ENCODE data around the gene ZNF789. TPM values are rescaled to one million over a fixed set of nuclear protein-coding genes. Genes with fewer than 3 reads are reported as not detected.

ZNF789 gene
- total RNA-seq, 2 donors from 2014 or later = 13.7 to 16.5 TPM

DNA sequence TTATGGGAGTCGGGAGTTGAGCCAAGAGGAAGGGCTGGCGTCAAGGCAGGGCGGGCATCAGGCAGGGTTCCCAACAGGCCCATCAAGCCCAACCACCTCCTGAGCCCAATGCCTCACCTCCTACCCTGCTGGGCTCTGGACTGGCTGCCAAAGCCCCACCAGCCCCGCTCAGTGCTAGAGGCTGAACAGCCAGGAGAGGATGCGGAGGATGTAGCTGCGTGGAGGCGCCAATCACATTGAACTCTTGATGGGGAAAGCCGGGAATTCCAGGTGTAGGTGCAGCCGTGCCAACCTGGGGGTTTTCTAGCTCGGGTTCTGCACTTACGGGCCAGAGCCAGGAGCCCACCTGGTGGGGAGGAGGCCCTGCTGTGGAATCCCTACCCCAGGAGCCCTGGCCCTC lies 19.6 kb upstream of the ZNF789 start:
- Mint-ChIP-seq H3K27ac (no peak overlapping the region), H3K36me3 (ENCODE audit: low read depth) (peaks cover 79% of the 10 kb centered on the region), H3K4me1 (no peaks in the 10 kb centered on the region), H3K9me3 (no peaks in the 10 kb centered on the region), H3K4me3 (no peak overlapping the region), H3K27me3 (ENCODE audit: insufficient read depth) (no peaks in the 10 kb centered on the region)
- no peak overlapping the region for H3K9ac ChIP-seq (ENCODE audit: extremely low read depth, low read length, poor library complexity, severe bottlenecking)
- no peak overlapping the region for H3K27ac ChIP-seq (ENCODE audit: low read depth, low read length)
- peaks cover 93% of the 10 kb centered on the region for H3K36me3 ChIP-seq (ENCODE audit: control insufficient read depth, insufficient read depth, low read length)
- no peak overlapping the region for H3K4me3 ChIP-seq (ENCODE audit: low read length)
- H3K4me1 ChIP-seq (ENCODE audit: control insufficient read depth, insufficient read depth, low read length) = no peaks in the 10 kb centered on the region
- no peaks in the 10 kb centered on the region for H3K9me3 ChIP-seq (ENCODE audit: control insufficient read depth, low read length)
- no peak for TF ChIP-seq CTCF (conservative IDR thresholded peaks at IDR 0.05)
- H3K27me3 ChIP-seq (ENCODE audit: control insufficient read depth, insufficient read depth, low read length, poor library complexity, severe bottlenecking) = no peaks in the 10 kb centered on the region
- 95 to 96% methylated on average over 7 to 11 of the region's 11 CpGs for WGBS, 2 experiments (ENCODE audit: insufficient coverage in 1 of 2, insufficient read length in 1 of 2)
- no peak for DNase-seq

DNA sequence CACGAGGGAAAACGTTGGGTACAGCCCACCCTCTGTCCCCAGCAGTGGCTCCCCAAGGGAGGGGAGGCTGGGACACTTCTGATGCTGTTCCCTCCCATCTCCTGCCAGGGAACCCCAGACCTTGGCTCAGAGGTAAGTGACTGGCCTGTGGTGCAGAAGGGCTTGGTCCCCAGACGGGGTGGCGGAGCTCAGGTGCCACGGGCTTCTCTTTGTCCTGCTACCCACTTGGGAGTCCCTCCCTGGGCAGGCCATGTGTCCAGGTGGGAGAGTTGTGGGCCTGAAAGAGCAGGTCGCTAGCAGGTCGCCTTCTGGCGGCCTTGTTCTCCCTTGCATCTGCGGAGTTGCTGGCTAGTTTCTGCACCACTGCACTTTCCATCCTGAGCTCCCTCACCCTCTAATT lies 16.8 kb upstream of the ZNF789 start:
- Mint-ChIP-seq H3K27ac (no peak overlapping the region), H3K4me1 (no peaks in the 10 kb centered on the region), H3K4me3 (no peak overlapping the region), H3K9me3 (peaks cover 3% of the 10 kb centered on the region), H3K36me3 (ENCODE audit: low read depth) (peaks cover 86% of the 10 kb centered on the region), H3K27me3 (ENCODE audit: insufficient read depth) (no peaks in the 10 kb centered on the region)
- H3K9ac ChIP-seq (ENCODE audit: extremely low read depth, low read length, poor library complexity, severe bottlenecking) = no peak overlapping the region
- 77 to 94% methylated on average over 3 to 9 of the region's 9 CpGs for WGBS, 2 experiments (ENCODE audit: insufficient coverage in 1 of 2, insufficient read length in 1 of 2)
- DNase-seq = no peak
- H3K27ac ChIP-seq (ENCODE audit: low read depth, low read length) = no peak overlapping the region
- no peaks in the 10 kb centered on the region for H3K27me3 ChIP-seq (ENCODE audit: control insufficient read depth, insufficient read depth, low read length, poor library complexity, severe bottlenecking)
- no peaks in the 10 kb centered on the region for H3K9me3 ChIP-seq (ENCODE audit: control insufficient read depth, low read length)
- H3K4me1 ChIP-seq (ENCODE audit: control insufficient read depth, insufficient read depth, low read length) = no peaks in the 10 kb centered on the region
- H3K36me3 ChIP-seq (ENCODE audit: control insufficient read depth, insufficient read depth, low read length) = peaks cover 93% of the 10 kb centered on the region
- no peak for TF ChIP-seq CTCF (conservative IDR thresholded peaks at IDR 0.05)
- no peak overlapping the region for H3K4me3 ChIP-seq (ENCODE audit: low read length)

- peaks cover 92% of the 10 kb centered on the region for H3K36me3 ChIP-seq (ENCODE audit: control insufficient read depth, insufficient read depth, low read length)
- no peaks in the 10 kb centered on the region for H3K27me3 Mint-ChIP-seq (ENCODE audit: insufficient read depth)
- H3K27me3 ChIP-seq (ENCODE audit: control insufficient read depth, insufficient read depth, low read length, poor library complexity, severe bottlenecking) = no peaks in the 10 kb centered on the region
- H3K9me3 ChIP-seq (ENCODE audit: control insufficient read depth, low read length) = no peaks in the 10 kb centered on the region
- no peak for DNase-seq
- peak overlapping the region; percentile 38 for H3K27ac ChIP-seq (ENCODE audit: low read depth, low read length)
- no peak overlapping the region for H3K9ac ChIP-seq (ENCODE audit: extremely low read depth, low read length, poor library complexity, severe bottlenecking)
- no peaks in the 10 kb centered on the region for H3K4me1 ChIP-seq (ENCODE audit: control insufficient read depth, insufficient read depth, low read length)
- no peaks in the 10 kb centered on the region for H3K4me1 Mint-ChIP-seq
- TF ChIP-seq CTCF (conservative IDR thresholded peaks at IDR 0.05) = no peak
- peaks cover 3% of the 10 kb centered on the region for H3K9me3 Mint-ChIP-seq
- H3K4me3 Mint-ChIP-seq = no peak overlapping the region
- no peak overlapping the region for H3K4me3 ChIP-seq (ENCODE audit: low read length)
- H3K27ac Mint-ChIP-seq = no peak overlapping the region
- WGBS, 2 experiments (ENCODE audit: insufficient coverage in 1 of 2, insufficient read length in 1 of 2) = 93 to 95% methylated on average over 12 to 13 of the region's 13 CpGs
- peaks cover 86% of the 10 kb centered on the region for H3K36me3 Mint-ChIP-seq (ENCODE audit: low read depth)
Observed at GRCh38 chr7:99456288-99456687, 16.4 kb upstream of the ZNF789 start.

Data from endodermal cell (in vitro differentiated cells).